DMS153 (cell line): Measurements from ENCODE around the gene CCDC51.
"Not testable (repeated sequence)": the region's sequence is repeated elsewhere in the genome, so short reads cannot be mapped to it uniquely, and the experiment has no call there.

Source experiments
- DNase-seq: peaks from one replicate; lab custom pipeline; 2025; lab: John Stamatoyannopoulos, UW

The CCDC51 gene

GRCh38 chr3:48465531-48466378 is 25.8 kb upstream of the CCDC51 start:
- peak; percentile 84 for DNase-seq

GRCh38 chr3:48465237-48465530 is 25.3 kb upstream of the CCDC51 start:
- DNase-seq: no peak

- no peak for DNase-seq
Observed at GRCh38 chr3:48464713-48465221, 24.8 kb upstream of the CCDC51 start.

GRCh38 chr3:48463703-48464102 is 23.8 kb upstream of the CCDC51 start:
- DNase-seq: no peak

- not testable (repeated sequence) for DNase-seq
Observed at GRCh38 chr3:48461767-48462166, 21.8 kb upstream of the CCDC51 start.

GRCh38 chr3:48460517-48460902 is 20.6 kb upstream of the CCDC51 start:
- no peak for DNase-seq

- DNase-seq: no peak
Observed at GRCh38 chr3:48459773-48460516, 20.0 kb upstream of the CCDC51 start.

GRCh38 chr3:48459331-48459730 is 19.4 kb upstream of the CCDC51 start:
- no peak for DNase-seq

- no peak for DNase-seq
Observed at GRCh38 chr3:48456456-48456855, 16.5 kb upstream of the CCDC51 start.

- no peak for DNase-seq
Observed at GRCh38 chr3:48451270-48451669, 11.4 kb upstream of the CCDC51 start.

- peak; percentile 24 for DNase-seq
Observed at GRCh38 chr3:48446425-48447193, 6.7 kb upstream of the CCDC51 start, which contains the start of gene ATRIP. Gene ATRIP, plus strand, starts transcription at chr3:48446737. Its CDS starts 109 bp downstream, at chr3:48446846.

- DNase-seq: no peak
Observed at GRCh38 chr3:48446043-48446424, 6.1 kb upstream of the CCDC51 start.

- no peak for DNase-seq
Observed at GRCh38 chr3:48445277-48445882, 5.5 kb upstream of the CCDC51 start.

GRCh38 chr3:48441940-48442339 is 2.0 kb upstream of the CCDC51 start:
- no peak for DNase-seq

- DNase-seq: no peak
Observed at GRCh38 chr3:48440590-48440958, 655 bp upstream of the CCDC51 start.

- DNase-seq: no peak
Observed at GRCh38 chr3:48437812-48438211, 2.1 kb downstream of the CCDC51 start.

- no peak for DNase-seq
Observed at GRCh38 chr3:48436855-48437254, 3.1 kb downstream of the CCDC51 start.

GRCh38 chr3:48436477-48436787 is 3.5 kb downstream of the CCDC51 start:
- DNase-seq: no peak

GRCh38 chr3:48435774-48436476 is 4.0 kb downstream of the CCDC51 start:
- DNase-seq: peak; percentile 55

GRCh38 chr3:48435223-48435595 is 4.7 kb downstream of the CCDC51 start:
- DNase-seq: no peak

GRCh38 chr3:48434591-48435222 is 5.2 kb downstream of the CCDC51 start:
- no peak for DNase-seq
